ENCODE data around the gene COL4A4. TPM values are rescaled to one million over a fixed set of nuclear protein-coding genes. Genes with fewer than 3 reads are reported as not detected.

The COL4A4 gene
- total and polyA plus RNA-seq, 2 donors (not counting 3 experiments of a cell fraction or from before 2014, with no cell fraction given): not detected

- DNase-seq (ENCODE audit: low read depth, low spot score) (no peak), FAIRE-seq (no peak)
- dilution Hi-C loops (cut with MboI; ENCODE audit: extremely low pct_ligation_motif_present, low sequenced_read_pairs): no loop called here
- H4K20me1 ChIP-seq (replicated peaks; ENCODE audit: control insufficient read depth, extremely low read depth, insufficient read depth, low read length): no peaks in the 10 kb centered on the region
- ChIA-PET POLR2A (no interaction called here), CTCF (interaction anchor here (1.4 kb wide), 1 partner anchor 204 kb away, joined by 3 read pairs; no protein-coding TSS in a partner anchor)
- no peak overlapping the region for H3K4me3 ChIP-seq (replicated peaks in 1 of 3; ENCODE audit: insufficient read depth in 1 of 3, low read depth in 1 of 3, low read length in 3 of 3)
- no peak overlapping the region for H3K4me2 ChIP-seq (ENCODE audit: insufficient read depth, low read length)
- no peak overlapping the region for H3K9ac ChIP-seq (replicated peaks; ENCODE audit: extremely low read depth, insufficient read depth, low read length)
- H3K36me3 ChIP-seq (ENCODE audit: control insufficient read depth in 2 of 2, extremely low read depth in 1 of 2, insufficient read depth in 2 of 2, low read length in 2 of 2): no peaks in the 10 kb centered on the region
- no peaks in the 10 kb centered on the region for H3K27me3 ChIP-seq (ENCODE audit: control insufficient read depth in 2 of 2, insufficient read depth in 2 of 2, low read length in 2 of 2)
- TF ChIP-seq CTCF (IDR thresholded peaks at IDR 0.05; ENCODE audit: extremely low read depth in 1 of 2, insufficient read depth in 1 of 2, low read depth in 1 of 2, low read length in 2 of 2) (no peak), POLR2AphosphoS5 (IDR thresholded peaks at IDR 0.05; ENCODE audit: insufficient read depth, low read depth, low read length) (no peak)
- H3K9me3 ChIP-seq (replicated peaks; ENCODE audit: control insufficient read depth, insufficient read depth, low read length): no peaks in the 10 kb centered on the region
- H3K4me1 ChIP-seq (ENCODE audit: control insufficient read depth, extremely low read depth, insufficient read depth, low read length): no peaks in the 10 kb centered on the region
- intact Hi-C loops (cut with micrococcal nuclease): no loop called here
- H3K79me2 ChIP-seq (ENCODE audit: control insufficient read depth, insufficient read depth, low read length): no peaks in the 10 kb centered on the region
- H3K9me1 ChIP-seq (replicated peaks; ENCODE audit: control insufficient read depth, extremely low read depth, insufficient read depth, low read length): no peaks in the 10 kb centered on the region
- no TSS peak for BruUV-seq (replicated peaks)
- H2AFZ ChIP-seq (ENCODE audit: low read depth, low read length): no peak overlapping the region
- H3K27ac ChIP-seq (ENCODE audit: insufficient read depth, low read depth, low read length): no peak overlapping the region
Observed at GRCh38 chr2:227006189-227006897, 157.7 kb downstream of the COL4A4 start.

GRCh38 chr2:227004482-227004881 lies 159.5 kb downstream of the COL4A4 start:
- Histone ChIP-seq H3K9me3 (replicated peaks; ENCODE audit: control insufficient read depth, insufficient read depth, low read length) (no peaks in the 10 kb centered on the region), H2AFZ (ENCODE audit: low read depth, low read length) (no peak overlapping the region), H3K27ac (ENCODE audit: insufficient read depth, low read depth, low read length) (no peak overlapping the region), H3K4me3 (replicated peaks in 1 of 3; ENCODE audit: insufficient read depth in 1 of 3, low read depth in 1 of 3, low read length in 3 of 3) (no peak overlapping the region), H3K27me3 (ENCODE audit: control insufficient read depth in 2 of 2, insufficient read depth in 2 of 2, low read length in 2 of 2) (no peaks in the 10 kb centered on the region), H3K36me3 (ENCODE audit: control insufficient read depth in 2 of 2, extremely low read depth in 1 of 2, insufficient read depth in 2 of 2, low read length in 2 of 2) (no peaks in the 10 kb centered on the region), H3K4me2 (ENCODE audit: insufficient read depth, low read length) (no peak overlapping the region), H3K9me1 (replicated peaks; ENCODE audit: control insufficient read depth, extremely low read depth, insufficient read depth, low read length) (no peaks in the 10 kb centered on the region), H3K4me1 (ENCODE audit: control insufficient read depth, extremely low read depth, insufficient read depth, low read length) (no peaks in the 10 kb centered on the region), H3K79me2 (ENCODE audit: control insufficient read depth, insufficient read depth, low read length) (no peaks in the 10 kb centered on the region), H3K9ac (replicated peaks; ENCODE audit: extremely low read depth, insufficient read depth, low read length) (no peak overlapping the region), H4K20me1 (replicated peaks; ENCODE audit: control insufficient read depth, extremely low read depth, insufficient read depth, low read length) (no peaks in the 10 kb centered on the region)
- ChIA-PET CTCF (no interaction called here), POLR2A (no interaction called here)
- TF ChIP-seq EZH2 (IDR thresholded peaks at IDR 0.05; ENCODE audit: borderline replicate concordance, low read depth, low read length, severe bottlenecking): no peak
- no peak for TF ChIP-seq POLR2A (IDR thresholded peaks at IDR 0.05; ENCODE audit: low read depth, low read length)
- TF ChIP-seq MAX (IDR thresholded peaks at IDR 0.05; ENCODE audit: insufficient read depth, insufficient read length): no peak
- no peak for TF ChIP-seq MYC (IDR thresholded peaks at IDR 0.05; ENCODE audit: low read depth, low read length)
- no TSS peak for BruUV-seq (replicated peaks)
- DNase-seq (ENCODE audit: low read depth, low spot score) (no peak), FAIRE-seq (no peak)
- intact Hi-C loops (cut with micrococcal nuclease) (no loop called here), dilution Hi-C loops (cut with MboI; ENCODE audit: extremely low pct_ligation_motif_present, low sequenced_read_pairs) (no loop called here)
